Peyer's patch (tissue), 4 donors: ENCODE results near the gene NPSR1. TPM values are rescaled to one million over a fixed set of nuclear protein-coding genes. Genes with fewer than 3 reads are reported as not detected.

Source experiments
- DNase-seq, 3 donors: peaks; one replicate each; pipeline ENCODE4 v3.0.0-alpha.2; 2017 to 2019
- H3K27ac ChIP-seq, 4 donors: fragments of 200-600 bp; sonication (generic); one replicate each; pipeline ENCODE4 v1.5.1; 2016 to 2019
- H3K27me3 ChIP-seq, 2 donors: fragments of 200-600 bp; sonication (generic); one replicate each; pipeline ENCODE4 v1.5.1; 2019
- H3K36me3 ChIP-seq, 3 donors: fragments of 200-600 bp; sonication (generic); one replicate each; pipeline ENCODE4 v1.5.1; 2016 to 2019
- H3K4me1 ChIP-seq, 4 donors: fragments of 200-600 bp; sonication (generic); one replicate each; pipeline ENCODE4 v1.5.1; 2016 to 2019
- H3K4me3 ChIP-seq, 4 donors: fragments of 200-600 bp; sonication (generic); 1 replicate in 3 of 4; 2 replicates in 1 of 4; pipeline ENCODE4 v1.5.1; 2016 to 2019; ENCODE audit warnings: mild to moderate bottlenecking in 1 of 4
- H3K9me3 ChIP-seq, 4 donors: fragments of 200-600 bp; sonication (generic); one replicate each; pipeline ENCODE4 v1.5.1; 2016 to 2019; ENCODE audit warnings: mild to moderate bottlenecking in 1 of 4
- POLR2A ChIP-seq, 2 donors: fragments of 450-650 bp; IDR thresholded peaks; one replicate each; pipeline ENCODE4 v1.5.1; 2017; ENCODE audit warnings: antibody characterized with exemption in 2 of 2, mild to moderate bottlenecking in 2 of 2, moderate library complexity in 2 of 2
- total RNA-seq, 4 donors: library from RNA; depleted of rRNA; stranded (reverse); fragments of >200 nt; gene quantifications; one replicate each; pipeline ENCODE4 v1.1.0, GENCODE V29; 2016
- TF ChIP-seq, protein P1 (sequence below), 6 experiments: fragments of 450-650 bp in 4 of 6; fragments of 200-600 bp in 2 of 6; sonication (generic) in 1 of 6; IDR thresholded peaks; one replicate each; pipeline ENCODE4 v1.5.1; 2017 to 2019; ENCODE audit warnings: antibody characterized with exemption in 6 of 6, mild to moderate bottlenecking in 3 of 6, moderate library complexity in 1 of 6

The NPSR1 gene
- total RNA-seq, 4 donors from 2014 or later = not detected

GRCh38 chr7:34747176-34747781 lies 89.3 kb downstream of the NPSR1 start:
- H3K4me3 ChIP-seq = no peak overlapping the region
- no peaks in the 10 kb centered on the region for H3K4me1 ChIP-seq
- TF ChIP-seq, protein P1, sequence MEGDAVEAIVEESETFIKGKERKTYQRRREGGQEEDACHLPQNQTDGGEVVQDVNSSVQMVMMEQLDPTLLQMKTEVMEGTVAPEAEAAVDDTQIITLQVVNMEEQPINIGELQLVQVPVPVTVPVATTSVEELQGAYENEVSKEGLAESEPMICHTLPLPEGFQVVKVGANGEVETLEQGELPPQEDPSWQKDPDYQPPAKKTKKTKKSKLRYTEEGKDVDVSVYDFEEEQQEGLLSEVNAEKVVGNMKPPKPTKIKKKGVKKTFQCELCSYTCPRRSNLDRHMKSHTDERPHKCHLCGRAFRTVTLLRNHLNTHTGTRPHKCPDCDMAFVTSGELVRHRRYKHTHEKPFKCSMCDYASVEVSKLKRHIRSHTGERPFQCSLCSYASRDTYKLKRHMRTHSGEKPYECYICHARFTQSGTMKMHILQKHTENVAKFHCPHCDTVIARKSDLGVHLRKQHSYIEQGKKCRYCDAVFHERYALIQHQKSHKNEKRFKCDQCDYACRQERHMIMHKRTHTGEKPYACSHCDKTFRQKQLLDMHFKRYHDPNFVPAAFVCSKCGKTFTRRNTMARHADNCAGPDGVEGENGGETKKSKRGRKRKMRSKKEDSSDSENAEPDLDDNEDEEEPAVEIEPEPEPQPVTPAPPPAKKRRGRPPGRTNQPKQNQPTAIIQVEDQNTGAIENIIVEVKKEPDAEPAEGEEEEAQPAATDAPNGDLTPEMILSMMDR (IDR thresholded peaks at IDR 0.05) = no peak
- no peak for TF ChIP-seq POLR2A (IDR thresholded peaks at IDR 0.05)
- no peaks in the 10 kb centered on the region for H3K27me3 ChIP-seq
- DNase-seq = no peak
- no peaks in the 10 kb centered on the region for H3K36me3 ChIP-seq
- no peak overlapping the region for H3K27ac ChIP-seq
- H3K9me3 ChIP-seq = no peaks in the 10 kb centered on the region

DNA sequence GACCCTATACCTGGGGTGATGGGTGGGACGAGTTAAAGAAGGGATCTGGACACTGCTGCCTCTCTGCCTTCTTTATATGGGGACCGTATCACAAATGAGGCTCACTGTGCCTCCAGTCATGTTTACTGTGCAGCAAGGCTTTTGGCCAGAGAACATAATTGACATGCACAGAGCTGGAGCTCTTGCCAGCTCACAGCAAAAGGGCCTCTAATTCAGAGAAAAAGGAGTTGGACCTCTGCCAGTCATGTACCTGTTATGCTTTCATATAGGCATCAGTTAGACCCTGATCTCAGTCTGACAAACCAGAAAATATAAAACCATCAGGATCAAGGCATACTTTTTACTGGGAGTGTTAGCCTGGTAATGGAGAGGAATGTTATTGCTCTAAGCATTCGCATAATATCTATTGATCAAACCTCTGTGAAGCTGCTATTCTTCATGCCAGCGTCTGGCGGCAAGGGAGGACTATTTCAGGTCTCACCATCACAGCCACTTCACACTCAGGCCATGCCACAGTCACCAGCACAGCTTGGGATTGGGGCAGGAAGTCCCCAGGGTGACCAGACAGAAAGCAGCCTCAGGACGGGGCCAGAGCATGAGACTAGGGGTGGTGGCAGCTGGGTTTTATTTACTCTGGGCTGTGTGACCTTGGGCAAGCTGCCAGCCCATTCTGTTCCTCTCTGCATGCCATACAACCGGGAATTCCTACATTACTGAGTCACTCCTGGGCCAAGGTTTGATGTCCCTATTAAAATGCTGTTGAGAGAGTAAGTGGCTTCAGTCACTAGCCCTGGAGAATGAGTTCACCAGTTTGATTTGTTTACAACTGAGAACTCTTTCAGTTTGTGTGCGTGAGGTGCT lies 90.1 kb downstream of the NPSR1 start:
- peak; percentile 22 to 69 (median 63) for DNase-seq
- H3K4me1 ChIP-seq = no peaks in the 10 kb centered on the region
- no peak for TF ChIP-seq POLR2A (IDR thresholded peaks at IDR 0.05)
- TF ChIP-seq, protein P1 (IDR thresholded peaks at IDR 0.05) = no peak
- no peaks in the 10 kb centered on the region for H3K9me3 ChIP-seq
- no peak overlapping the region for H3K27ac ChIP-seq
- H3K27me3 ChIP-seq = no peaks in the 10 kb centered on the region
- no peak overlapping the region for H3K4me3 ChIP-seq
- H3K36me3 ChIP-seq = no peaks in the 10 kb centered on the region

DNA sequence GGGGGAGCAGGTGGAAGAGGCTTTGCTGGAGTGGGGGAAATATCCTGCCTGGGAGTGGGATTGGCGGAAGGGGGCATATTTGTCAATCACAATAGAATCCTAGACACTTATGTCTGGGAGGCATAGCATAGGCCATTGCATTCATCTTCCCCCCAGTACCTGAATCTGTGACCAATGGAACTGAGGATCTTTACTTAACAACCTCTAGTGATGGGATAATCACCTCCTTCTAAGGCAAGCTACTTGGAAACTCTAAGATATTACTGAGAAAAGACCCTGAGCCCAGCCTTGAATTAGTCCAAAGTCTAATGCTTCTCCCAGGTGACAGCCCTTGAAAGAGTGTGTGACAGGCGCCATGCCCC lies 90.7 kb downstream of the NPSR1 start:
- H3K4me3 ChIP-seq = no peak overlapping the region
- no peaks in the 10 kb centered on the region for H3K27me3 ChIP-seq
- H3K4me1 ChIP-seq = no peaks in the 10 kb centered on the region
- no peaks in the 10 kb centered on the region for H3K36me3 ChIP-seq
- no peak overlapping the region for H3K27ac ChIP-seq
- no peak for DNase-seq
- H3K9me3 ChIP-seq = no peaks in the 10 kb centered on the region
- TF ChIP-seq, protein P1 (IDR thresholded peaks at IDR 0.05) = no peak
- TF ChIP-seq POLR2A (IDR thresholded peaks at IDR 0.05) = no peak

DNA sequence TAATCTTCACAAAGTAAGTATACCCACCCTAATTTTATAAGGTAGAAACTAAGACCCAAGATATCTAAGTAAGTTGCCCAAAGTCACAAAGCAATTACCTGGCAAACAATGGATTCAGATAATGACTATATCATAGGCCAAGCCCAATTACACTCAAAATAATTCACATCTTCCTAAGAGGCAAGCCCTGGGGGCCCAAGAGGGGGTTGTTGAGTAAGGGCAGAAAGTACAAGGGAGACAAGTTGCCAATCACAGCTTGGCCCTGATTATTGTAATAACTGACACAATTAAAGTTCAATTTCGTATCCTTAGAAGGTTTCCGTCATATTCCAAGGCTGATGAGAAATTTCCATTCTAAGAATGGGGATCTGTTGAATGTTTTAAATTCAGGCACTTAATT lies 91.4 kb downstream of the NPSR1 start:
- TF ChIP-seq, protein P1 (IDR thresholded peaks at IDR 0.05) = no peak
- TF ChIP-seq POLR2A (IDR thresholded peaks at IDR 0.05) = no peak
- DNase-seq = no peak
- Histone ChIP-seq H3K27ac (no peak overlapping the region), H3K27me3 (no peaks in the 10 kb centered on the region), H3K36me3 (no peaks in the 10 kb centered on the region), H3K4me3 (no peak overlapping the region), H3K9me3 (no peaks in the 10 kb centered on the region), H3K4me1 (no peaks in the 10 kb centered on the region)

DNA sequence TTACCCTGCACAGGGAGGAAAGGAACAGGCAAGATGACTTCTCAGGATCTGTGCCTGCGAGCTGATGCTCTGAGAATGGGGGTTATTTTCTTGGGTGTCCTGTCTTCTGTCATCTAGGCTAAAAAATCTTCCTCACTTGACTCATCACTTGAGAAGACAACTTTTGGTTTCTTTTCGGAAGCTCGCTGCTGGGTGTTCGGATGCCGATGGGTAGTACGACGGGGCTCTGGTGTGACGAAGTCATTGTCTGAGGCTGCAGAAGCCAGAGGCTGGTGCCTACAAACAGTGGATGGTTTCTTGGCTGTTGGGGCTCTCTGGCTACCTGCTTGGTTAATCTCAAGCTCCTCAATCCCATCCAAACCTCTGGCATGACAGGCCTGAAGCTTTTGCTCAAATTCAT lies 92.2 kb downstream of the NPSR1 start:
- H3K4me3 ChIP-seq = no peak overlapping the region
- no peak for DNase-seq

More for the DNA sequence above, 92.2 kb downstream of the NPSR1 start:
- Histone ChIP-seq H3K27me3 (no peaks in the 10 kb centered on the region), H3K36me3 (no peaks in the 10 kb centered on the region), H3K9me3 (no peaks in the 10 kb centered on the region), H3K27ac (no peak overlapping the region), H3K4me1 (no peaks in the 10 kb centered on the region)
- TF ChIP-seq, protein P1 (IDR thresholded peaks at IDR 0.05) = no peak
- TF ChIP-seq POLR2A (IDR thresholded peaks at IDR 0.05) = no peak
